Smooth muscle cell (in vitro differentiated cells): Measurements from ENCODE around the gene XPO6. TPM values are rescaled to one million over a fixed set of nuclear protein-coding genes. Genes with fewer than 3 reads are reported as not detected.

Experiments
- DNase-seq: peaks from one replicate; lab custom pipeline; 2025; ENCODE audit not compliant: unreplicated experiment; lab: John Stamatoyannopoulos, UW
- H2AFZ ChIP-seq: fragments of 200-600 bp; sonication (generic); 2 replicates; pipeline ENCODE4 v1.6.0; 2016; ENCODE audit warnings: antibody characterized with exemption, low read depth, mild to moderate bottlenecking
- H3F3A ChIP-seq: fragments of 200-600 bp; sonication (generic); 2 replicates; pipeline ENCODE4 v1.6.0; 2017; ENCODE audit warnings: antibody characterized with exemption, low read depth
- H3K27ac ChIP-seq: fragments of 200-600 bp; sonication (generic); 2 replicates; pipeline ENCODE4 v1.5.1; 2016; ENCODE audit warnings: low read depth, mild to moderate bottlenecking
- H3K27me3 ChIP-seq: fragments of 200-600 bp; sonication (generic); 2 replicates; pipeline ENCODE4 v1.6.1; 2016; ENCODE audit warnings: low read depth, mild to moderate bottlenecking
- H3K36me3 ChIP-seq: fragments of 200-600 bp; sonication (generic); 2 replicates; pipeline ENCODE4 v1.5.1; 2016; ENCODE audit warnings: low read depth
- H3K4me1 ChIP-seq: fragments of 200-600 bp; sonication (generic); 2 replicates; pipeline ENCODE4 v1.5.1; 2016; ENCODE audit warnings: low read depth
- H3K4me2 ChIP-seq: fragments of 200-600 bp; sonication (generic); 2 replicates; pipeline ENCODE4 v1.6.0; 2016; ENCODE audit warnings: mild to moderate bottlenecking
- H3K4me3 ChIP-seq: fragments of 200-600 bp; sonication (generic); 2 replicates; pipeline ENCODE4 v1.5.1; 2016; ENCODE audit warnings: mild to moderate bottlenecking
- H3K79me2 ChIP-seq: fragments of 200-600 bp; sonication (generic); 2 replicates; pipeline ENCODE4 v1.6.0; 2016; ENCODE audit warnings: low read depth, mild to moderate bottlenecking
- H3K9ac ChIP-seq: fragments of 200-600 bp; sonication (generic); 2 replicates; pipeline ENCODE4 v1.6.0; 2016; ENCODE audit warnings: low read depth
- H3K9me3 ChIP-seq: fragments of 200-600 bp; sonication (generic); replicated peaks from 2 replicates; pipeline ENCODE4 v1.5.1; 2016; ENCODE audit warnings: low read depth
- H4K20me1 ChIP-seq: fragments of 200-600 bp; sonication (generic); 2 replicates; pipeline ENCODE4 v1.6.0; 2016; ENCODE audit warnings: low read depth
- WGBS: methylation state at CpG from one replicate; pipeline ENCODE4 v1.1.7; 2016; ENCODE audit warnings: low lambda C conversion rate; 5-methylcytosine and 5-hydroxymethylcytosine counted together
- polyA plus RNA-seq: library from polyadenylated mRNA; unstranded; fragments of >200 nt; fragmentation: Nextera tagmentation; extraction: Ambion mirVana; gene quantifications from 2 replicates; pipeline ENCODE4 v1.2.1, GENCODE V29; 2016
- total RNA-seq: library from RNA; depleted of rRNA; stranded (reverse); fragments of >200 nt; gene quantifications from 2 replicates; pipeline ENCODE4 v1.2.3, GENCODE V29; 2014
- TF ChIP-seq, protein P1 (sequence below): fragments of 200-600 bp; sonication (generic); IDR thresholded peaks from 2 replicates; pipeline ENCODE4 v1.5.1; 2017; ENCODE audit warnings: borderline replicate concordance, mild to moderate bottlenecking, antibody characterized with exemption; ENCODE audit not compliant: insufficient read depth, poor library complexity, severe bottlenecking

The XPO6 gene
- total and polyA plus RNA-seq, 2 experiments from 2014 or later: 42.1 to 82.1 TPM

GRCh38 chr16:28218109-28218508 lies 6.3 kb upstream of the XPO6 start:
- H3K79me2 ChIP-seq: no peaks in the 10 kb centered on the region
- no peak overlapping the region for H3K4me3 ChIP-seq
- H3K36me3 ChIP-seq: no peaks in the 10 kb centered on the region
- H3K9me3 ChIP-seq: no peaks in the 10 kb centered on the region
- TF ChIP-seq, protein P1, sequence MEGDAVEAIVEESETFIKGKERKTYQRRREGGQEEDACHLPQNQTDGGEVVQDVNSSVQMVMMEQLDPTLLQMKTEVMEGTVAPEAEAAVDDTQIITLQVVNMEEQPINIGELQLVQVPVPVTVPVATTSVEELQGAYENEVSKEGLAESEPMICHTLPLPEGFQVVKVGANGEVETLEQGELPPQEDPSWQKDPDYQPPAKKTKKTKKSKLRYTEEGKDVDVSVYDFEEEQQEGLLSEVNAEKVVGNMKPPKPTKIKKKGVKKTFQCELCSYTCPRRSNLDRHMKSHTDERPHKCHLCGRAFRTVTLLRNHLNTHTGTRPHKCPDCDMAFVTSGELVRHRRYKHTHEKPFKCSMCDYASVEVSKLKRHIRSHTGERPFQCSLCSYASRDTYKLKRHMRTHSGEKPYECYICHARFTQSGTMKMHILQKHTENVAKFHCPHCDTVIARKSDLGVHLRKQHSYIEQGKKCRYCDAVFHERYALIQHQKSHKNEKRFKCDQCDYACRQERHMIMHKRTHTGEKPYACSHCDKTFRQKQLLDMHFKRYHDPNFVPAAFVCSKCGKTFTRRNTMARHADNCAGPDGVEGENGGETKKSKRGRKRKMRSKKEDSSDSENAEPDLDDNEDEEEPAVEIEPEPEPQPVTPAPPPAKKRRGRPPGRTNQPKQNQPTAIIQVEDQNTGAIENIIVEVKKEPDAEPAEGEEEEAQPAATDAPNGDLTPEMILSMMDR: peak; percentile 14
- no peaks in the 10 kb centered on the region for H3K4me1 ChIP-seq
- no peak overlapping the region for H3K27ac ChIP-seq
- no peaks in the 10 kb centered on the region for H3K27me3 ChIP-seq
- no peak overlapping the region for H3K4me2 ChIP-seq
- H2AFZ ChIP-seq: no peak overlapping the region
- WGBS: 69% methylated on average over 4 of the region's 4 CpGs
- DNase-seq: no peak
- H4K20me1 ChIP-seq: no peaks in the 10 kb centered on the region
- no peak overlapping the region for H3K9ac ChIP-seq
- H3F3A ChIP-seq: peaks cover 3% of the 10 kb centered on the region

- H3K27ac ChIP-seq: no peak overlapping the region
- TF ChIP-seq, protein P1: no peak
Measured at GRCh38 chr16:28217326-28217725, 5.6 kb upstream of the XPO6 start.

DNA sequence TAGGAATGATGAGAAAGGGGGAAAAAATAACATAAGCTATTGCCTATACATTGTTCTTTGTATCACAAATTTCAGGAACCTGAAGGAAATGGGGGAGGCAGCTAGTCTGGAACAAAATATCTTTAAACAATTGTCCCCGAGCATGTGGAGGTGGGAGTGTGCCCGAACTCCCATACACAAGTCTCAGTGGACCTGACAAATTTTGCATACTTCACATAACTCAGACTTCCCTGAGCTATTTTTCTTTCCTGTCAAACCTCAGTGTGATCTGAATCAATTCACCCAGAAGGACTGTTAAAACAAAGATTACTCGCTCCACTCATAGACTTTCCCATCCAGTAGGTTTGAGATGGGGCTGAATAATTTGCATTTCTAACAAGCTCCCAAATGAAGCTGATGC lies 1.6 kb upstream of the XPO6 start:
- H3K79me2 ChIP-seq: peaks cover 32% of the 10 kb centered on the region
- TF ChIP-seq, protein P1: no peak
- WGBS: 79% methylated on average over 3 of the region's 3 CpGs

More at GRCh38 chr16:28217326-28217725, 5.6 kb upstream of the XPO6 start:
- WGBS: 93% methylated on average over 4 of the region's 4 CpGs
- Histone ChIP-seq H3K4me3 (no peak overlapping the region), H3K79me2 (no peaks in the 10 kb centered on the region), H3K9ac (no peak overlapping the region), H2AFZ (no peak overlapping the region), H3F3A (peaks cover 10% of the 10 kb centered on the region), H4K20me1 (no peaks in the 10 kb centered on the region), H3K4me1 (no peaks in the 10 kb centered on the region), H3K4me2 (no peak overlapping the region), H3K27me3 (no peaks in the 10 kb centered on the region), H3K36me3 (no peaks in the 10 kb centered on the region), H3K9me3 (no peaks in the 10 kb centered on the region)
- DNase-seq: no peak

GRCh38 chr16:28212532-28212873 lies 738 bp upstream of the XPO6 start:
- peak overlapping the region; percentile 53 for H3K27ac ChIP-seq
- H3K79me2 ChIP-seq: peaks cover 41% of the 10 kb centered on the region
- peak overlapping the region; percentile 89 for H2AFZ ChIP-seq
- peaks cover 33% of the 10 kb centered on the region for H4K20me1 ChIP-seq
- H3F3A ChIP-seq: peaks cover 12% of the 10 kb centered on the region
- peak overlapping the region; percentile 88 for H3K4me2 ChIP-seq
- peaks cover 9% of the 10 kb centered on the region for H3K4me1 ChIP-seq
- no peak for DNase-seq
- TF ChIP-seq, protein P1: no peak
- WGBS: 59% methylated on average over 4 of the region's 4 CpGs
- H3K9me3 ChIP-seq: no peaks in the 10 kb centered on the region
- H3K27me3 ChIP-seq: no peaks in the 10 kb centered on the region
- peak overlapping the region; percentile 74 for H3K4me3 ChIP-seq
- H3K36me3 ChIP-seq: no peaks in the 10 kb centered on the region
- H3K9ac ChIP-seq: peak overlapping the region; percentile 22

More for the DNA sequence above, 1.6 kb upstream of the XPO6 start:
- Histone ChIP-seq H3K27me3 (no peaks in the 10 kb centered on the region), H3K4me1 (peaks cover 9% of the 10 kb centered on the region), H4K20me1 (peaks cover 24% of the 10 kb centered on the region), H3K36me3 (no peaks in the 10 kb centered on the region), H3F3A (peaks cover 12% of the 10 kb centered on the region), H3K9me3 (no peaks in the 10 kb centered on the region), H3K4me2 (no peak overlapping the region), H2AFZ (no peak overlapping the region), H3K27ac (no peak overlapping the region), H3K9ac (no peak overlapping the region), H3K4me3 (no peak overlapping the region)
- no peak for DNase-seq
